Heart left ventricle (tissue), 16 donors: ENCODE measurements around the gene GALNT18. TPM values are rescaled to one million over a fixed set of nuclear protein-coding genes. Genes with fewer than 3 reads are reported as not detected.
A peak's percentile ranks its signal among the peaks of the same experiment; 100 is the strongest.

Source experiments
- ATAC-seq, 4 donors: fragments of 200-7000 bp; cut with Tn5 transposase; one replicate each; pipeline ENCODE4 v1.9.1; 2020 to 2022; ENCODE audit warnings: moderate library complexity in 4 of 4, mild to moderate bottlenecking in 3 of 4, moderate number of reproducible peaks in 1 of 4
- DNase-seq, 5 donors: peaks; one replicate each; pipeline ENCODE4 v3.0.0-alpha.2; 2020
- H3K27ac ChIP-seq, 12 donors: fragments of 200-600 bp; sonication (generic) in 4 of 12; one replicate each; pipeline versions ENCODE4 v1.5.0 to v1.8.0; 2016 to 2022; ENCODE audit warnings: mild to moderate bottlenecking in 2 of 12
- H3K27me3 ChIP-seq, 9 donors: fragments of 200-600 bp; sonication (generic) in 2 of 9; one replicate each; pipeline versions ENCODE4 v1.5.1 to v1.8.0; 2016 to 2022; ENCODE audit warnings: mild to moderate bottlenecking in 3 of 9
- H3K36me3 ChIP-seq, 9 donors: fragments of 200-600 bp; sonication (generic) in 2 of 9; one replicate each; pipeline versions ENCODE4 v1.5.0 to v1.8.0; 2018 to 2022; ENCODE audit warnings: mild to moderate bottlenecking in 2 of 9
- H3K4me1 ChIP-seq, 12 donors: fragments of 200-600 bp; sonication (generic) in 4 of 12; one replicate each; pipeline versions ENCODE4 v1.5.0 to v1.8.0; 2016 to 2022; ENCODE audit warnings: mild to moderate bottlenecking in 3 of 12
- H3K4me3 ChIP-seq, 12 donors: fragments of 200-600 bp; sonication (generic) in 4 of 12; one replicate each; pipeline versions ENCODE4 v1.5.0 to v1.8.0; 2017 to 2022; ENCODE audit warnings: mild to moderate bottlenecking in 9 of 12, moderate library complexity in 4 of 12
- H3K9me3 ChIP-seq, 12 donors: fragments of 200-600 bp; sonication (generic) in 4 of 12; one replicate each; pipeline versions ENCODE4 v1.5.0 to v1.8.0; 2016 to 2022; ENCODE audit warnings: mild to moderate bottlenecking in 1 of 12
- CTCF ChIP-seq, 12 donors: fragments of 200-600 bp; sonication (generic) in 4 of 12; IDR thresholded peaks; one replicate each; pipeline versions ENCODE4 v1.5.0 to v1.8.0; 2018 to 2022; ENCODE audit warnings: antibody characterized with exemption in 12 of 12, mild to moderate bottlenecking in 5 of 12
- POLR2A ChIP-seq, 2 donors: fragments of 450-650 bp; IDR thresholded peaks; one replicate each; pipeline ENCODE4 v1.6.1; 2017; ENCODE audit warnings: antibody characterized with exemption in 2 of 2, mild to moderate bottlenecking in 2 of 2, moderate library complexity in 2 of 2
- WGBS, 4 donors: extraction: QIAGEN DNeasy Blood & Tissue Kit in 2 of 4; methylation state at CpG; one replicate each; pipeline versions ENCODE4 v1.1.5 to v1.1.7; 2013 to 2018; 5-methylcytosine and 5-hydroxymethylcytosine counted together
- intact Hi-C, 10 donors: fragments of 100-400 bp; cut with DNase I; formaldehyde crosslinking; loops; one replicate each; pipeline versions ENCODE4 v1.11.1 to v1.14.2; 2022
- polyA plus RNA-seq, 2 donors: library from polyadenylated mRNA; stranded (reverse); fragments of 200-250 nt; gene quantifications; one replicate each; pipeline ENCODE4 v1.2.3, GENCODE V29; 2013
- total RNA-seq, 9 donors: library from RNA; depleted of rRNA in 2 of 9; stranded (reverse); fragments of >200 nt in 2 of 9; fragmentation: NEBNext Ultra II Directional in 3 of 9; extraction: Animal tissue kit (Norgen Biotek cat#: 25700) in 3 of 9; gene quantifications; one replicate each; pipeline versions ENCODE4 v1.1.0 to v1.2.4, GENCODE V29; 2016 to 2023
- donor health status: ischemic (EF 13 %, LVEDD 7.1; RV severe dilation, severe dysfunction).
- donor health status: healthy with polysubstance abuse.
- donor health status: DM: no; HTN: yes; CAD: no.
- donor health status: DM: no; HTN: no; CAD: no.
- donor health status: ischemic (EF 25% LVEDD 6.9; RV normal size, moderate dysfunction).
- donor health status: ischemic (EF 25% LVEDD 5.7; RV mildly dilated, moderate dysfunction).
- donor health status: healthy.
- donor health status: DM: yes; HTN: yes; CAD: no.
- donor health status: ischemic (EF 35%, LVEDD 5.7; RV mildly dilated, moderate dysfunction).
- donor health status: nonischemic (EF 11% LVEDD 7.7; RV severe dilation, severe dysfunction).
- donor health status: DM: yes; HTN: yes; CAD: no.
- donor health status: PGD.
- donor health status: ischemic (EF 29% LVEDD 5.4; RV normal size, mild dysfunction).
- donor health status: nonischemic (EF 23%, LVEDD 6.1; RV moderate dilation, normal function).

Gene GALNT18
- total and polyA plus RNA-seq, 11 donors: 9.0 to 31.8 (median 17.3) TPM

GRCh38 chr11:11419747-11420146 lies 202.1 kb downstream of the GALNT18 start:
- Histone ChIP-seq H3K36me3 (no peaks in the 10 kb centered on the region), H3K4me3 (no peak overlapping the region), H3K4me1 (peaks cover 0 to 52% (median 31%) of the 10 kb centered on the region in 12 donors), H3K27ac (no peak overlapping the region), H3K9me3 (no peaks in the 10 kb centered on the region), H3K27me3 (peaks cover 0 to 3% (median 0%) of the 10 kb centered on the region in 9 donors)
- ATAC-seq: no peak
- intact Hi-C loops: loop anchor here in 3 of 10 donors (5.0 to 10.0 kb wide), 4 partner anchors 105 to 365 kb away; no protein-coding TSS in a partner anchor
- 54 to 82% (median 69%) methylated on average over 3 of the region's 3 CpGs for WGBS, 4 donors
- no peak for TF ChIP-seq CTCF (IDR thresholded peaks at IDR 0.05)
- no peak for TF ChIP-seq POLR2A (IDR thresholded peaks at IDR 0.05)
- DNase-seq: no peak

GRCh38 chr11:11416917-11417316 lies 204.9 kb downstream of the GALNT18 start:
- intact Hi-C loops: loop anchor here in 1 of 10 donors (10.0 kb wide), 2 partner anchors 108 to 368 kb away; no protein-coding TSS in a partner anchor
- no peak for DNase-seq
- WGBS, 4 donors: 76 to 92% (median 79%) methylated on average over 4 of the region's 4 CpGs

GRCh38 chr11:11416502-11416901 lies 205.3 kb downstream of the GALNT18 start:
- intact Hi-C loops: loop anchor here in 1 of 10 donors (10.0 kb wide), 2 partner anchors 108 to 368 kb away; no protein-coding TSS in a partner anchor
- peaks cover 0 to 6% (median 0%) of the 10 kb centered on the region in 9 donors for H3K27me3 ChIP-seq
- WGBS, 4 donors: 61 to 72% (median 69%) methylated on average over 5 of the region's 5 CpGs
- H3K27ac ChIP-seq: no peak overlapping the region
- peak in 1 of 5 donors; percentile 32 for DNase-seq
- TF ChIP-seq POLR2A (IDR thresholded peaks at IDR 0.05) (no peak), CTCF (IDR thresholded peaks at IDR 0.05) (no peak)
- no peaks in the 10 kb centered on the region for H3K36me3 ChIP-seq
- ATAC-seq: peak in 3 of 4 donors; percentile 25 to 44 (median 28)
- H3K4me3 ChIP-seq: no peak overlapping the region
- peaks cover 0 to 43% (median 30%) of the 10 kb centered on the region in 12 donors for H3K4me1 ChIP-seq
- H3K9me3 ChIP-seq: no peaks in the 10 kb centered on the region

More at GRCh38 chr11:11416917-11417316, 204.9 kb downstream of the GALNT18 start:
- peaks cover 0 to 6% (median 0%) of the 10 kb centered on the region in 9 donors for H3K27me3 ChIP-seq
- no peak overlapping the region for H3K27ac ChIP-seq
- ATAC-seq: no peak
- H3K36me3 ChIP-seq: no peaks in the 10 kb centered on the region
- TF ChIP-seq POLR2A (IDR thresholded peaks at IDR 0.05) (no peak), CTCF (IDR thresholded peaks at IDR 0.05) (no peak)
- H3K4me1 ChIP-seq: peaks cover 0 to 44% (median 31%) of the 10 kb centered on the region in 12 donors
- H3K4me3 ChIP-seq: no peak overlapping the region
- H3K9me3 ChIP-seq: no peaks in the 10 kb centered on the region

DNA sequence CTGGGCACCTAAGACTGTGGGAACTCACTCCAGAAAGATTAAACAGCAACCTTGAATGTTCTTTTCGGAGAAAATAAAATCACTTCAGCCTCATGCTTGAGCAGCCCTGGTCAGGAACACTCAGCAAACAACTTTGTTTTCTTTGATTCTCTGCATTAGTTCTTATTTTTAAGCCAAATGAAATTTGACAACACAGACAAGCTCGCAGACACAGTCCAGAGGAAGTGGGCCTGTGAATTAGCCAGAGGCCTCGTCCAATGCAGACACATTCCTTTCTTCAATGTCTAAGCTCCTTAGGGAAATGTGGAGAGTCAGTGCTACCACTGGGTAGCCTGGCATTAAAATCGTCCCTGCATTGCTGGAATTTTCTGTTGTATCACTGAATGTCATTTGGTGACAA lies 205.9 kb downstream of the GALNT18 start:
- intact Hi-C loops: loop anchor here in 1 of 10 donors (10.0 kb wide), 2 partner anchors 109 to 369 kb away; no protein-coding TSS in a partner anchor
- Histone ChIP-seq H3K4me3 (no peak overlapping the region), H3K9me3 (no peaks in the 10 kb centered on the region), H3K27ac (peak overlapping the region in 2 of 12 donors; percentile 20), H3K4me1 (peaks cover 0 to 37% (median 25%) of the 10 kb centered on the region in 12 donors), H3K27me3 (peaks cover 0 to 6% (median 0%) of the 10 kb centered on the region in 9 donors), H3K36me3 (no peaks in the 10 kb centered on the region)
- 34 to 52% (median 41%) methylated on average over 4 of the region's 4 CpGs for WGBS, 4 donors
- no peak for TF ChIP-seq POLR2A (IDR thresholded peaks at IDR 0.05)
- no peak for TF ChIP-seq CTCF (IDR thresholded peaks at IDR 0.05)
- no peak for ATAC-seq
- no peak for DNase-seq
